ENCODE results near the gene C12orf43. TPM values are rescaled to one million over a fixed set of nuclear protein-coding genes. Genes with fewer than 3 reads are reported as not detected.

Gene C12orf43
- total RNA-seq, 1 donor = 15.2 TPM

- Histone ChIP-seq H3K79me2 (ENCODE audit: insufficient read depth, low read length) (no peaks in the 10 kb centered on the region), H3K4me2 (ENCODE audit: insufficient read depth, low read length) (no peak overlapping the region), H3K4me3 (ENCODE audit: insufficient read depth, low read length) (no peak overlapping the region), H4K20me1 (ENCODE audit: insufficient read depth, low read length) (no peaks in the 10 kb centered on the region), H3K36me3 (ENCODE audit: insufficient read depth, low read length) (peaks cover 28% of the 10 kb centered on the region), H3K4me1 (ENCODE audit: insufficient read depth, low read length) (peaks cover 5% of the 10 kb centered on the region), H3K27ac (ENCODE audit: low read depth, low read length) (no peak overlapping the region), H3K27me3 (ENCODE audit: insufficient read depth, low read length) (no peaks in the 10 kb centered on the region), H2AFZ (ENCODE audit: low read length) (no peak overlapping the region), H3K9me3 (ENCODE audit: low read depth, low read length) (no peaks in the 10 kb centered on the region)
- no peak for TF ChIP-seq CTCF (IDR thresholded peaks at IDR 0.05; ENCODE audit: extremely low read depth, low read depth, low read length)
- DNase-seq (ENCODE audit: insufficient read length, low spot score, missing footprints) = no peak
Observed at GRCh38 chr12:121003650-121004049, 12.6 kb downstream of the C12orf43 start.

GRCh38 chr12:121001841-121002483 is 14.3 kb downstream of the C12orf43 start:
- no peak overlapping the region for H2AFZ ChIP-seq (ENCODE audit: low read length)
- H3K27me3 ChIP-seq (ENCODE audit: insufficient read depth, low read length) = no peaks in the 10 kb centered on the region
- no peaks in the 10 kb centered on the region for H3K79me2 ChIP-seq (ENCODE audit: insufficient read depth, low read length)
- H3K9me3 ChIP-seq (ENCODE audit: low read depth, low read length) = no peaks in the 10 kb centered on the region
- peaks cover 24% of the 10 kb centered on the region for H3K36me3 ChIP-seq (ENCODE audit: insufficient read depth, low read length)
- no peak for TF ChIP-seq CTCF (IDR thresholded peaks at IDR 0.05; ENCODE audit: extremely low read depth, low read depth, low read length)
- peaks cover 5% of the 10 kb centered on the region for H3K4me1 ChIP-seq (ENCODE audit: insufficient read depth, low read length)
- H3K4me2 ChIP-seq (ENCODE audit: insufficient read depth, low read length) = no peak overlapping the region
- H3K27ac ChIP-seq (ENCODE audit: low read depth, low read length) = no peak overlapping the region
- DNase-seq (ENCODE audit: insufficient read length, low spot score, missing footprints) = no peak
- no peaks in the 10 kb centered on the region for H4K20me1 ChIP-seq (ENCODE audit: insufficient read depth, low read length)
- no peak overlapping the region for H3K4me3 ChIP-seq (ENCODE audit: insufficient read depth, low read length)

- Histone ChIP-seq H3K4me2 (ENCODE audit: insufficient read depth, low read length) (no peak overlapping the region), H4K20me1 (ENCODE audit: insufficient read depth, low read length) (no peaks in the 10 kb centered on the region), H3K79me2 (ENCODE audit: insufficient read depth, low read length) (no peaks in the 10 kb centered on the region), H3K4me3 (ENCODE audit: insufficient read depth, low read length) (no peak overlapping the region), H3K27ac (ENCODE audit: low read depth, low read length) (no peak overlapping the region), H3K9me3 (ENCODE audit: low read depth, low read length) (no peaks in the 10 kb centered on the region), H2AFZ (ENCODE audit: low read length) (no peak overlapping the region), H3K27me3 (ENCODE audit: insufficient read depth, low read length) (no peaks in the 10 kb centered on the region), H3K4me1 (ENCODE audit: insufficient read depth, low read length) (peaks cover 5% of the 10 kb centered on the region), H3K36me3 (ENCODE audit: insufficient read depth, low read length) (peaks cover 20% of the 10 kb centered on the region)
- no peak for DNase-seq (ENCODE audit: insufficient read length, low spot score, missing footprints)
- no peak for TF ChIP-seq CTCF (IDR thresholded peaks at IDR 0.05; ENCODE audit: extremely low read depth, low read depth, low read length)
Observed at GRCh38 chr12:121001060-121001459, 15.2 kb downstream of the C12orf43 start.

GRCh38 chr12:121000530-121000929 is 15.8 kb downstream of the C12orf43 start:
- H3K36me3 ChIP-seq (ENCODE audit: insufficient read depth, low read length) = peaks cover 19% of the 10 kb centered on the region
- no peak overlapping the region for H3K27ac ChIP-seq (ENCODE audit: low read depth, low read length)
- peaks cover 5% of the 10 kb centered on the region for H3K4me1 ChIP-seq (ENCODE audit: insufficient read depth, low read length)
- no peaks in the 10 kb centered on the region for H3K9me3 ChIP-seq (ENCODE audit: low read depth, low read length)
- no peak for DNase-seq (ENCODE audit: insufficient read length, low spot score, missing footprints)
- no peaks in the 10 kb centered on the region for H3K27me3 ChIP-seq (ENCODE audit: insufficient read depth, low read length)
- TF ChIP-seq CTCF (IDR thresholded peaks at IDR 0.05; ENCODE audit: extremely low read depth, low read depth, low read length) = no peak
- H3K79me2 ChIP-seq (ENCODE audit: insufficient read depth, low read length) = no peaks in the 10 kb centered on the region
- H3K4me2 ChIP-seq (ENCODE audit: insufficient read depth, low read length) = no peak overlapping the region
- no peak overlapping the region for H2AFZ ChIP-seq (ENCODE audit: low read length)
- H4K20me1 ChIP-seq (ENCODE audit: insufficient read depth, low read length) = no peaks in the 10 kb centered on the region
- no peak overlapping the region for H3K4me3 ChIP-seq (ENCODE audit: insufficient read depth, low read length)
